ENCODE data around the gene ATG16L1. TPM values are rescaled to one million over a fixed set of nuclear protein-coding genes. Genes with fewer than 3 reads are reported as not detected.

Gene ATG16L1
- total and polyA plus RNA-seq, 2 experiments from 2014 or later: 15.3 to 37.9 TPM

DNA sequence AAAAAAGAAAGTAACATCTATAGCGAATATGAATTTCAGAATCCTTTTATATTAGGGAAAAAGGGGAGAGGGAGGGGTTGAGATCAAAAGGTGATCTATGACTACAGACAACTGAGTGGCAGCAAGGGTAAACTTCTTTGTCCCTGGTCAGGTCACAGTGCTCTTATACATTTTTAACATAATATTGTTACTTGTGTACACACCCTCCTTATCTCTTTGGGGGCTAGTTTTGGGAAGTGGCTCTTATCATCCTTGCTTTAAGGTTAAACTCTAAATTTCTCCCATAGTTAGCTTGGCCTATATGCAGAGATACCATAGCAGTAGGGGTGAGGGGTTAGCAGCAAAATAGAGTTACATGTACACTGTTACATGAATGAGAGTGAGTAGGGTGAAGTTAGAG lies 31.6 kb upstream of the ATG16L1 start (continued):
- TF ChIP-seq, protein P1, sequence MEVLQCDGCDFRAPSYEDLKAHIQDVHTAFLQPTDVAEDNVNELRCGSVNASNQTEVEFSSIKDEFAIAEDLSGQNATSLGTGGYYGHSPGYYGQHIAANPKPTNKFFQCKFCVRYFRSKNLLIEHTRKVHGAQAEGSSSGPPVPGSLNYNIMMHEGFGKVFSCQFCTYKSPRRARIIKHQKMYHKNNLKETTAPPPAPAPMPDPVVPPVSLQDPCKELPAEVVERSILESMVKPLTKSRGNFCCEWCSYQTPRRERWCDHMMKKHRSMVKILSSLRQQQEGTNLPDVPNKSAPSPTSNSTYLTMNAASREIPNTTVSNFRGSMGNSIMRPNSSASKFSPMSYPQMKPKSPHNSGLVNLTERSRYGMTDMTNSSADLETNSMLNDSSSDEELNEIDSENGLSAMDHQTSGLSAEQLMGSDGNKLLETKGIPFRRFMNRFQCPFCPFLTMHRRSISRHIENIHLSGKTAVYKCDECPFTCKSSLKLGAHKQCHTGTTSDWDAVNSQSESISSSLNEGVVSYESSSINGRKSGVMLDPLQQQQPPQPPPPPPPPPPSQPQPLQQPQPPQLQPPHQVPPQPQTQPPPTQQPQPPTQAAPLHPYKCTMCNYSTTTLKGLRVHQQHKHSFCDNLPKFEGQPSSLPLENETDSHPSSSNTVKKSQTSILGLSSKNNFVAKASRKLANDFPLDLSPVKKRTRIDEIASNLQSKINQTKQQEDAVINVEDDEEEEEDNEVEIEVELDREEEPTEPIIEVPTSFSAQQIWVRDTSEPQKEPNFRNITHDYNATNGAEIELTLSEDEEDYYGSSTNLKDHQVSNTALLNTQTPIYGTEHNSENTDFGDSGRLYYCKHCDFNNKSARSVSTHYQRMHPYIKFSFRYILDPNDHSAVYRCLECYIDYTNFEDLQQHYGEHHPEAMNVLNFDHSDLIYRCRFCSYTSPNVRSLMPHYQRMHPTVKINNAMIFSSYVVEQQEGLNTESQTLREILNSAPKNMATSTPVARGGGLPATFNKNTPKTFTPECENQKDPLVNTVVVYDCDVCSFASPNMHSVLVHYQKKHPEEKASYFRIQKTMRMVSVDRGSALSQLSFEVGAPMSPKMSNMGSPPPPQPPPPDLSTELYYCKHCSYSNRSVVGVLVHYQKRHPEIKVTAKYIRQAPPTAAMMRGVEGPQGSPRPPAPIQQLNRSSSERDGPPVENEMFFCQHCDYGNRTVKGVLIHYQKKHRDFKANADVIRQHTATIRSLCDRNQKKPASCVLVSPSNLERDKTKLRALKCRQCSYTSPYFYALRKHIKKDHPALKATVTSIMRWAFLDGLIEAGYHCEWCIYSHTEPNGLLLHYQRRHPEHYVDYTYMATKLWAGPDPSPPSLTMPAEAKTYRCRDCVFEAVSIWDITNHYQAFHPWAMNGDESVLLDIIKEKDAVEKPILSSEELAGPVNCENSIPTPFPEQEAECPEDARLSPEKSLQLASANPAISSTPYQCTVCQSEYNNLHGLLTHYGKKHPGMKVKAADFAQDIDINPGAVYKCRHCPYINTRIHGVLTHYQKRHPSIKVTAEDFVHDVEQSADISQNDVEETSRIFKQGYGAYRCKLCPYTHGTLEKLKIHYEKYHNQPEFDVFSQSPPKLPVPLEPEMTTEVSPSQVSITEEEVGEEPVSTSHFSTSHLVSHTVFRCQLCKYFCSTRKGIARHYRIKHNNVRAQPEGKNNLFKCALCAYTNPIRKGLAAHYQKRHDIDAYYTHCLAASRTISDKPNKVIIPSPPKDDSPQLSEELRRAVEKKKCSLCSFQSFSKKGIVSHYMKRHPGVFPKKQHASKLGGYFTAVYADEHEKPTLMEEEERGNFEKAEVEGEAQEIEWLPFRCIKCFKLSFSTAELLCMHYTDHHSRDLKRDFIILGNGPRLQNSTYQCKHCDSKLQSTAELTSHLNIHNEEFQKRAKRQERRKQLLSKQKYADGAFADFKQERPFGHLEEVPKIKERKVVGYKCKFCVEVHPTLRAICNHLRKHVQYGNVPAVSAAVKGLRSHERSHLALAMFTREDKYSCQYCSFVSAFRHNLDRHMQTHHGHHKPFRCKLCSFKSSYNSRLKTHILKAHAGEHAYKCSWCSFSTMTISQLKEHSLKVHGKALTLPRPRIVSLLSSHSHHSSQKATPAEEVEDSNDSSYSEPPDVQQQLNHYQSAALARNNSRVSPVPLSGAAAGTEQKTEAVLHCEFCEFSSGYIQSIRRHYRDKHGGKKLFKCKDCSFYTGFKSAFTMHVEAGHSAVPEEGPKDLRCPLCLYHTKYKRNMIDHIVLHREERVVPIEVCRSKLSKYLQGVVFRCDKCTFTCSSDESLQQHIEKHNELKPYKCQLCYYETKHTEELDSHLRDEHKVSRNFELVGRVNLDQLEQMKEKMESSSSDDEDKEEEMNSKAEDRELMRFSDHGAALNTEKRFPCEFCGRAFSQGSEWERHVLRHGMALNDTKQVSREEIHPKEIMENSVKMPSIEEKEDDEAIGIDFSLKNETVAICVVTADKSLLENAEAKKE (CRISPR knock-in tag; IDR thresholded peaks at IDR 0.05): no peak

DNA sequence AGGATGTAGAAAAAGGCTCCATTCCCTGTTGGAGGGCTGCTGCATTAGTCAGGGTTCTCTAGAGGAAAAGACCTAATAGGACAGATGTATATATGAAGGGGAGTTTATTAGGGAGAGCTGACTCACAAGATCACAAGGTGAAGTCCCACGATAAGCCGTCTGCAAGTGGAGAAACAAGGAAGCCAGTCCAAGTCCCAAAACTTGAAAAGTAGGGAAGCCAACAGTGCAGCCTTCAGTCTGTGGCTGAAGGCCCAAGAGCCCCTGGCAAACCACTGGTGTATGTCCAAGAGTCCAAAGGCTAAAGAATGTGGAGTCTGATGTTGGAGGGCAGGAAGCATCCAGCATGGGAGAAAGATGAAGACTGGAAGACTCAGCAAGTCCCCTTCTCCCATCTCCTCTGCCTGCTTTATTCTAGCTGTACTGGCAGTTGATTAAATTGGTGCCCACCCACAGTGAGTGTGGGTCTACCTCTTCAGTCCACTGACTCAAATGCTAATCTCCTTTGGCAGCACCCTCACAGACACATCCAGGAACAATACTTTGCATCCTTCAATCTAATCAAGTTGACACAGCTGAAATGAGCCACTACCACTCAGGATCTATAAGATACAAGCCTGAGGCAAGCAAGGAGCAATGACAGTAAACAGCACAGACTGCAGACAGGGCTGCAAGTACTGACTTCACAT lies 30.0 kb upstream of the ATG16L1 start:
- ATAC-seq (no peak), DNase-seq (ENCODE audit: low spot score) (no peak)
- H3K4me3 ChIP-seq: no peak overlapping the region
- H3K9me2 ChIP-seq (ENCODE audit: insufficient read depth): peaks cover 6% of the 10 kb centered on the region; the same call in 1 of the 2 replicates
- H3K36me3 ChIP-seq (ENCODE audit: insufficient read depth): no peaks in the 10 kb centered on the region
- Mint-ChIP-seq H3K9me3 (no peaks in the 10 kb centered on the region), H3K27ac (no peak overlapping the region), H3K4me1 (peaks cover 1% of the 10 kb centered on the region; the same call in 1 of the 3 replicates), H3K27me3 (ENCODE audit: insufficient read depth, low read depth, poor library complexity) (peaks cover 2% of the 10 kb centered on the region), H3K36me3 (ENCODE audit: low read depth) (no peaks in the 10 kb centered on the region), H3K4me3 (no peak overlapping the region)
- H3K27ac ChIP-seq (ENCODE audit: low read depth): no peak overlapping the region
- H3K79me2 ChIP-seq (replicated peaks; ENCODE audit: insufficient read depth): no peaks in the 10 kb centered on the region
- H3K27me3 ChIP-seq (ENCODE audit: insufficient read depth): no peaks in the 10 kb centered on the region
- H3K4me2 ChIP-seq: no peak overlapping the region
- no peak for TF ChIP-seq EZH2 (IDR thresholded peaks at IDR 0.05; ENCODE audit: low read depth, unreplicated experiment)
- TF ChIP-seq, protein P2, sequence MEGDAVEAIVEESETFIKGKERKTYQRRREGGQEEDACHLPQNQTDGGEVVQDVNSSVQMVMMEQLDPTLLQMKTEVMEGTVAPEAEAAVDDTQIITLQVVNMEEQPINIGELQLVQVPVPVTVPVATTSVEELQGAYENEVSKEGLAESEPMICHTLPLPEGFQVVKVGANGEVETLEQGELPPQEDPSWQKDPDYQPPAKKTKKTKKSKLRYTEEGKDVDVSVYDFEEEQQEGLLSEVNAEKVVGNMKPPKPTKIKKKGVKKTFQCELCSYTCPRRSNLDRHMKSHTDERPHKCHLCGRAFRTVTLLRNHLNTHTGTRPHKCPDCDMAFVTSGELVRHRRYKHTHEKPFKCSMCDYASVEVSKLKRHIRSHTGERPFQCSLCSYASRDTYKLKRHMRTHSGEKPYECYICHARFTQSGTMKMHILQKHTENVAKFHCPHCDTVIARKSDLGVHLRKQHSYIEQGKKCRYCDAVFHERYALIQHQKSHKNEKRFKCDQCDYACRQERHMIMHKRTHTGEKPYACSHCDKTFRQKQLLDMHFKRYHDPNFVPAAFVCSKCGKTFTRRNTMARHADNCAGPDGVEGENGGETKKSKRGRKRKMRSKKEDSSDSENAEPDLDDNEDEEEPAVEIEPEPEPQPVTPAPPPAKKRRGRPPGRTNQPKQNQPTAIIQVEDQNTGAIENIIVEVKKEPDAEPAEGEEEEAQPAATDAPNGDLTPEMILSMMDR (conservative IDR thresholded peaks at IDR 0.05; ENCODE audit: low read depth in 2 of 2): no peak
- TF ChIP-seq JUNB (IDR thresholded peaks at IDR 0.05; ENCODE audit: unreplicated experiment): no peak
- no peak for TF ChIP-seq POLR2AphosphoS5 (IDR thresholded peaks at IDR 0.05; ENCODE audit: low read depth)
- no peak overlapping the region for H2AFZ ChIP-seq
- no peaks in the 10 kb centered on the region for H3F3A ChIP-seq (replicated peaks; ENCODE audit: low read depth)
- no peaks in the 10 kb centered on the region for H4K20me1 ChIP-seq (replicated peaks; ENCODE audit: insufficient read depth)
- H3K4me1 ChIP-seq (ENCODE audit: insufficient read depth): peaks cover 7% of the 10 kb centered on the region; the same call in 1 of the 2 replicates
